GM12865 (cell line): ENCODE data around the gene SPEF1.

ENCODE experiments used
- DNase-seq: peaks from one replicate; pipeline ENCODE4 v3.0.0; 2010; ENCODE audit warnings: low read depth
- H3K4me3 ChIP-seq: 2 replicates; pipeline ENCODE4 v1.5.1; 2011; ENCODE audit warnings: mild to moderate bottlenecking, low read depth, low read length, control low read depth
- TF ChIP-seq, protein P1 (sequence below): IDR thresholded peaks from 2 replicates; pipeline ENCODE4 v1.5.1; 2011; ENCODE audit warnings: low read length, control low read depth, low read depth, inconsistent platforms; ENCODE audit not compliant: insufficient read depth; ENCODE audit errors: missing control alignments

Gene SPEF1

DNA sequence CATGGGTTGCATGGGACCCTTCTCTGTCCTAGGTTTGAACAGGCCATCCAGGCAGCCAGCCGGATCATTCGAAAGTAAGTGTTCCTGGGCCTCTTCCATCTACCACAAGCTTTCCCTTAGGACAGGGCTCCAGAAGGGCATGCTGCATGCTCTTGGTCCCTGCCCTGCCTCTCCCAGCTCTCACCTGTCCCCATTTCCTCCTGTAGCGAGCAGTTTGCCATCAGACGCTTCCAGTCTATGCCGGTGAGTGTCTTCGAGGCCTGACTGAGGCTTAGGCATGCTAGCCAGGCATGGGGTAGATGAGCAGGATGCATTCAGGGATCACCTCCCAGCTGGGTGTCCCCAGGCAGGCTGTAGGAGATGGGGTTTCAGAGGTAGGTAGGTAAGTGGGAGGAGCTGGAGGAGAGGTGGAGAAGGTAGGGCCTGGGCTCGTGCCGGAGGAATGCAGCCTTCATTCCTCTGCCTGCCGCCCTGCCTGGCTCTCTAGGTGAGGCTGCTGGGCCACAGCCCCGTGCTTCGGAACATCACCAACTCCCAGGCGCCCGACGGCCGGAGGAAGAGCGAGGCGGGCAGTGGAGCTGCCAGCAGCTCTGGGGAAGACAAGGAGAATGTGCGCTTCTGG lies 19.1 kb upstream of the SPEF1 start:
- no peak for DNase-seq
- H3K4me3 ChIP-seq = no peak overlapping the region
- TF ChIP-seq, protein P1, sequence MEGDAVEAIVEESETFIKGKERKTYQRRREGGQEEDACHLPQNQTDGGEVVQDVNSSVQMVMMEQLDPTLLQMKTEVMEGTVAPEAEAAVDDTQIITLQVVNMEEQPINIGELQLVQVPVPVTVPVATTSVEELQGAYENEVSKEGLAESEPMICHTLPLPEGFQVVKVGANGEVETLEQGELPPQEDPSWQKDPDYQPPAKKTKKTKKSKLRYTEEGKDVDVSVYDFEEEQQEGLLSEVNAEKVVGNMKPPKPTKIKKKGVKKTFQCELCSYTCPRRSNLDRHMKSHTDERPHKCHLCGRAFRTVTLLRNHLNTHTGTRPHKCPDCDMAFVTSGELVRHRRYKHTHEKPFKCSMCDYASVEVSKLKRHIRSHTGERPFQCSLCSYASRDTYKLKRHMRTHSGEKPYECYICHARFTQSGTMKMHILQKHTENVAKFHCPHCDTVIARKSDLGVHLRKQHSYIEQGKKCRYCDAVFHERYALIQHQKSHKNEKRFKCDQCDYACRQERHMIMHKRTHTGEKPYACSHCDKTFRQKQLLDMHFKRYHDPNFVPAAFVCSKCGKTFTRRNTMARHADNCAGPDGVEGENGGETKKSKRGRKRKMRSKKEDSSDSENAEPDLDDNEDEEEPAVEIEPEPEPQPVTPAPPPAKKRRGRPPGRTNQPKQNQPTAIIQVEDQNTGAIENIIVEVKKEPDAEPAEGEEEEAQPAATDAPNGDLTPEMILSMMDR = no peak

DNA sequence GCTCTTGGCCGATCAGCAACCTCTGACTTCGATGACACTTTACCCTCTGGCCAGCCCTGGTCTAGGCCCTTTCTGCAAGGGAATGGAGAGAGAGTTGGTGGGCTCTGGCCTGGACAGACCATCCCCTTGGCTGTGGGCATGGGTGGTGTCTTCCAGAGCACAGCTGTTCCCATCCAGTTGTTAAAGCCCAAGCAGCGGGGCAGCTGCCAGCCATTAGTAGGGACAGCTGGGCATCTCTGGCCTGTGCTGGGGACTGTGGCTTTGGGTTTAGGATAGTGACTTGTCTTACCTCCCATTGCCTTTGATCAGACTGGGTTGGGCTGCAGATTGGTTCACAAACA lies 17.6 kb upstream of the SPEF1 start:
- TF ChIP-seq, protein P1 = no peak
- no peak for DNase-seq
- H3K4me3 ChIP-seq = no peak overlapping the region

- H3K4me3 ChIP-seq = peak overlapping the region; percentile 91
- DNase-seq = no peak
- TF ChIP-seq, protein P1 = no peak
Measured at GRCh38 chr20:3798373-3798768, 17.1 kb upstream of the SPEF1 start.

- TF ChIP-seq, protein P1 = no peak
- peak overlapping the region; percentile 91 for H3K4me3 ChIP-seq
- DNase-seq = peak; percentile 53
Measured at GRCh38 chr20:3797592-3798372, 16.5 kb upstream of the SPEF1 start.

DNA sequence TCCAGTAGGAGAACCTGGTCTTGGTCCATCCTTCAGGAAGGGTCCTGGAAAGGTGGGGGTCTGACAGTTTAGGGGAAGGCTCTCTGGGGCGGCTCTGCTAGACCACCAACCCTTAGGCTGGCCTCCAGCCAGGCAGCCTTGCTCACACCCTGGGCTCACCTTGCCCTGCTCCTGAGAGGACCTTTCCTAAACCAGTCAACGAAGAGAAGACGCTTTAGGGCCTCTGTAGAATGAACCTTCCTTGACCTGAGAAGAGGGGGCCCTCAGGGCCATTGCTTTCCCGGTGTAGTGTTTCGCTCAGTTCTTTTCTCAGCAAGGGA lies 15.9 kb upstream of the SPEF1 start:
- TF ChIP-seq, protein P1 = no peak
- H3K4me3 ChIP-seq = peak overlapping the region; percentile 91
- DNase-seq = no peak

DNA sequence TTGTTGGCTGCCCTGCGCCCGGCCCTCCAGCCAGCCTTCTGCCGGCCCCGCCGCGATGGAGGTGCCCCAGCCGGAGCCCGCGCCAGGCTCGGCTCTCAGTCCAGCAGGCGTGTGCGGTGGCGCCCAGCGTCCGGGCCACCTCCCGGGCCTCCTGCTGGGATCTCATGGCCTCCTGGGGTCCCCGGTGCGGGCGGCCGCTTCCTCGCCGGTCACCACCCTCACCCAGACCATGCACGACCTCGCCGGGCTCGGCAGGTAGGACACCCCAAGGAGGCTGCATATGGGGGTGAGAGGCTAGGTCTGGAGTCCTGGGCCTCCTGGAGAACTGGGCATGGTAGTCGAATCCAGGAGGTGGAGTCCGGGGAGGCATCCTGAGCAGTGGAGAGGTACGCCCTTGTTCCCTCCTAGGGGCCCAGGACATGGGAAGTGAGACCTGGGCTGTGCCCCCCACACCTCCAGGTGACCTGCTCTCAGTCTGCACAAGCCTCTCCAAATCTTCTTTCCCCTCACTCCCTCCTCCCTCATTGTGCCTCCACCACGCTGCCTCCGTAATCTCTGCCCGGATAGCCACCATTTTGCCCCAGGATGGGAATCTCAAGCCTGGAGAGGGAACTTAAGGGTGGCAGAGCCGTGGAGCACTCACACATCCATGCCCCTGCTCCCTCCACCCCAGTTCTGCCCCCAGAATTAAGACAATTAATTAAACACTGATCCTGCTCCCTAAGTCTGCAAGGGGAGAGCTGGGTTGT lies 15.4 kb upstream of the SPEF1 start:
- TF ChIP-seq, protein P1 = no peak
- DNase-seq = no peak
- peak overlapping the region; percentile 91 for H3K4me3 ChIP-seq
